Choroid plexus epithelial cell (primary cell): ENCODE results near the gene RPUSD3.

Experiments
- DNase-seq: peaks from one replicate; pipeline ENCODE4 v3.0.0-alpha.2; 2010; ENCODE audit warnings: low read depth
- H3K4me3 ChIP-seq: 2 replicates; pipeline ENCODE4 v1.5.1; 2011; ENCODE audit warnings: low read depth, mild to moderate bottlenecking, control low read depth, low read length, moderate library complexity
- CTCF ChIP-seq: conservative IDR thresholded peaks from 2 replicates; pipeline ENCODE4 v1.5.1; 2011; ENCODE audit warnings: low read depth, mild to moderate bottlenecking, control low read depth, inconsistent platforms, low read length, moderate library complexity

RPUSD3 gene

GRCh38 chr3:9803494-9803893, 40.3 kb downstream of the RPUSD3 start:
- TF ChIP-seq CTCF, result no peak
- H3K4me3 ChIP-seq, result no peak overlapping the region
- no peak for DNase-seq

GRCh38 chr3:9800529-9800928, 43.3 kb downstream of the RPUSD3 start:
- no peak overlapping the region for H3K4me3 ChIP-seq
- DNase-seq, result no peak
- TF ChIP-seq CTCF, result peak; percentile 52

GRCh38 chr3:9797196-9797945, 46.4 kb downstream of the RPUSD3 start:
- DNase-seq, result peak; percentile 38
- no peak for TF ChIP-seq CTCF
- H3K4me3 ChIP-seq, result no peak overlapping the region

GRCh38 chr3:9795207-9795606, 48.6 kb downstream of the RPUSD3 start:
- DNase-seq, result no peak
- no peak for TF ChIP-seq CTCF
- H3K4me3 ChIP-seq, result no peak overlapping the region

- no peak overlapping the region for H3K4me3 ChIP-seq
- DNase-seq, result no peak
- TF ChIP-seq CTCF, result no peak
These were observed 49.4 kb downstream of the RPUSD3 start for GRCh38 chr3:9794400-9794799.

GRCh38 chr3:9793161-9793781, 50.5 kb downstream of the RPUSD3 start:
- H3K4me3 ChIP-seq, result peak overlapping the region; percentile 83
- peak; percentile 15 for TF ChIP-seq CTCF
- DNase-seq, result peak; percentile 64
